Renal cortex interstitium (tissue), 11 donors: ENCODE measurements around the gene HELB. TPM values are rescaled to one million over a fixed set of nuclear protein-coding genes. Genes with fewer than 3 reads are reported as not detected.

Experiments used
- DNase-seq, 11 donors: peaks; one replicate each; pipeline ENCODE4 v3.0.0-alpha.2; 2013; ENCODE audit warnings: low read depth in 9 of 11, low spot score in 4 of 11; ENCODE audit errors: extremely low read depth in 1 of 11
- polyA plus RNA-seq, 3 donors: library from polyadenylated mRNA; unstranded; fragments of 120-200 nt; gene quantifications; one replicate each; pipeline ENCODE4 v1.2.1, GENCODE V29; 2013; ENCODE audit not compliant: insufficient read length in 3 of 3

The HELB gene
- polyA plus RNA-seq, 3 donors = 3.1 to 5.6 (median 3.4) TPM

DNA sequence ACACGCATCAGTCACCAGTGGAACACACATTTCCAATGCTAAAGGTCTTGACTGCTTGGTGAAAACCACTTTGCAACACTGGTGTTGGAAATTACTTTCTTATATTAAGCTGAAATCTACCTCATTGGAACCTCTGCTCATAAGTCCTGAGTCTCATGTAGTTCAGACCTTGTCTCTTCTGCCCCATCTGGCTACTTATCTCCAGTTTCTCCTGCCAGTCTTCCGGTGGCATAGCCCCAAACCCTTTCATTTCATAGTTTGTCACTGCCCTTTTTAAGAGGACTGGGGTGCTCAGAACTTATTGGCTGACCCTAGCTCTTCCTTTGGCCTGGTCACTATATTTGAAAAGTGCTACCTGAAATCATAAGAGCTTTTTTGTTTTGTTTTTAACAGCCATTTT lies 43.7 kb downstream of the HELB start:
- no peak for DNase-seq

DNA sequence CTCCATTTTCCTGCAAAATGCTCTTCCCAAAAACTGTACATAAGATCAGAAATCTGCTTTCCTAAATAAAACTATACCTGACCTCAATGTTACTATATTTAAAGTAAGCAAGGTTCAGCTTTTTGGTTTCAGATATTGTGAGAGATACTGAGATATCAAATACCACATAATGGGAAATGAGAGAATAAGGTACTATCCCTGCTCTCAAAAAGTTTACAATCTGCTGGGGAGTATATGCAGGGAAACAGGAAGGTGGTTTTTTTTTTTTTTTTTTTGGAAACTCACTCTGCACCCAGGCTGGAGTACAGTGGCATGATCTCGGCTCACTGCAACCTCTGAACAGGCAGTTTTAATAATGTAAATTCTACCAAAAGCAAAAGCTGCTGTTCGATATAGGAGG lies 49.0 kb downstream of the HELB start:
- no peak for DNase-seq

DNA sequence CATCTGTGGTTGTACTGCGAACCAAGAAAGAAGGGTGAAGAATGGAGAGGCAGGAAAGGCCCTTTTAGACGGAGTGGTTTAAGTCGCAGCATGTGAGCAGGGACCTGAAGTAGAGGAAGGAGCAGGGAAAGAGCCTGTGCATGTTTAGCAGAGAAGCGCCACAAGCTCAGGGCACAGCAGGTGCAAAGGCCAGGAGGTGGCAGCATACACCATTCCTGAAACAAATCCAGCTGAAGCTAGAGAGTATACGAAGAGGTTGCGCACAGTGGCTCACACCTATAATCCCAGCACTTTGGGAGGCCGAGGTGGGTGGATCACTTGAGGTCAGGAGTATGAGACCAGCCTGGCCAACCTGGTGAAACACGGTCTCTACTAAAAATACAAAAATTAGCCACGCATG lies 49.9 kb downstream of the HELB start:
- peak in 3 of 11 donors; percentile 1 to 11 (median 2) for DNase-seq

DNA sequence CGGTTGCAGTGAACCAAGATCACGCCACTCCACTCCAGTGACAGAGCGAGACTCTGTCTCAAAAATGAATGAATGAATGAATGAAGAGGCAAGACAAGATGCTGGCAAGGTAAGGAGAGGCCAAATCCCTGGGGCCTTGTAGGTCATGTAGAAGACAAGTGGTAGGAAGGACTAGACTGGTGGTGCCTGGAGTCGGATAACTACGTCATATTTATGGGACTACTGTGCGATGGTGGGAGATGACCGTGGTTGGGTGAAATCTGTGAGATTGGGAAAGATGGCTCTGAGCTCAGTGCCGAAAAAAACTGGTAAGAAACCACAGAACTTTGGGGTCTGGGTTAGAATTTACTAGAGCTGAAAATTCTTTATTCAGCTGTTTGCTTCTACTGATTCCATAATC lies 50.6 kb downstream of the HELB start:
- no peak for DNase-seq

DNA sequence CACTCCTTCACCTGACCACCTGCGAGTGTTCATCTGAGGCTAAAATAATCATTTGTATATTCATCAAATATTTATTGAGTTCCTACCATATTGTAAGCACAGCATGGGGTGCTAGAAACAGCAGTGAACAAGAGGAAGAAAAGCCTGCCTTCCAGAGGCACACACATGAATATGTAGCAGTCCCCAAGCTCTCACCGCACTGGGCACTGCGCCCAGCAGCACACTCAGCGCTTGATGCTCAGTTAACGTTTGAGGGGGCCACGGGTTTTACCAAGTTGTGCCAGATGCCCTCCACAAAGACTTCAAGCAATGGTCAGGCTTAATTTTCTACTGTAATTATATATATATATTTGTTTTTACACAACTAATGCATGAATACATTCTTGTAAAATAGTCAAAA lies 52.0 kb downstream of the HELB start:
- DNase-seq = no peak

DNA sequence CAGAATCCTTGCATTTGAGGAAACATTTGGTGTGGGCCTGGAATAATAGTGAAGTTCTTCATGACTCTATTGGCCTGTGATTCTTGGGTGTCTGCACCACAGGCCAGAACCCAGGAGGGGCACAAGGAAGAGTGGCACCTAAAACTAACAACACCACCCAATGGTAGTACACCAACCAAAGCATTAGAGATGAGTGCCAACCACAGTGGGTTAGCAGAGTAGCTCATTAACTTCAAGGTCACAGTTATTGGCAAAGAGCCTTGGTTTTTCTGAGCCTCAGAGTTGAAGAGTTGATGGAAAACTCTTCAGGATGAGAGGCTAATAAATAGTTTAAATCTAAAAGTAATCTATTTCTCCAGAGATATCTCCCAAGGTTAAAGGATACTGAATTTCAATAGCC lies 57.0 kb downstream of the HELB start:
- DNase-seq = no peak

DNA sequence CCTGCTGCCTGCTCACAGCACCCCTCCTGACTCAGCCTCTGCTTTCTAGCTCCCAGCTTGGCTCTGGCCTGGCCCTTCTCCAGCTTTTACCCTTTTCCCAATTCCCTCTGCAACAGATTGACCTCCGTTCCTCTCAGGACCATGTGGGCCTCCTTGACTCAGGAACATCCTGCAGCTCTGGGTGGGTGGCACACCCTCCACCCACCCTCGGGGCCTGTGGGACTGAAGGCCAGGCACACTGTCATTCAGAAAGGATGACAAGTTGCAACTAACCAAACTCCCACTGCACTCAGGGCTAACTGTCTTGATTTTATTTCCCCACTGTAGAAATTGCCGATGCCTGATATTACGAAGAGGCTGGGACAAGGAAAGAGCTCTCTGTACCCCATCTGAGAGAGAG lies 59.4 kb downstream of the HELB start:
- DNase-seq = no peak

DNA sequence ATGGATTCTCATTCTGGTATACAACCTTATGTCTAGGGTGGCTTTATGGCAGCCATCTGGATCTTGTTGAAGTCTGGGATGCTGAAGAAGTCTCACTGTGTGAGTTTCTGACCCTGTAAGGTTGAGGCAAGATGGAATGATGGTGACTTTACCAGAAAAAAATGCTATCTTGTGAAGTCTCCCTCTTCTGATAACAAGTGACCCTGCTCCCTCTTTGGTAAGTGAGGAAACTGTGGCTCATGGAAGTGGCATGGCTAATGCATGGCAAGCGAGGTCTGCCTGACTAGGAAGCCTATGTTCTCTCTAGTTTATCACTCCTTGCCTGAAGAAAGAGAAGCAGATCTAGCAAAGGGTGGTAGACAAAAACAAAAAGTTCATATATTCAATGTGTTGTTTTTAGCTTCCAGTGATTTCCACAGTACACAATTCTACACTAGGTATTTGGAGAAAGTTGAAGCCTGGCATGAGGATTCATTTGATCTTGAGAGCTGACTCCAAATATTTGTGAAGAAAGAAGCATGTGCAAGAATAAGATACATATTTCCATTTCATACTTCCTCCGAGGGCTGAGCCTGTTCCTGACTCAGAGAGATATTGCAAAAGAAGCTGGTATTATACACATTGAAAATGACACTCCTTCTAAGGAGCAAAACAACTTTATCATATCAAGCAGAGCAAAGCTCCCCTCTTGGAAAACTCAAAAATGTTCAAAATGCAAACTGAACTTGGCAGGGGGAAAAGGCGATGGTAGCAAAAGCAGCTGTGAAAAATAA lies 63.6 kb downstream of the HELB start:
- no peak for DNase-seq

DNA sequence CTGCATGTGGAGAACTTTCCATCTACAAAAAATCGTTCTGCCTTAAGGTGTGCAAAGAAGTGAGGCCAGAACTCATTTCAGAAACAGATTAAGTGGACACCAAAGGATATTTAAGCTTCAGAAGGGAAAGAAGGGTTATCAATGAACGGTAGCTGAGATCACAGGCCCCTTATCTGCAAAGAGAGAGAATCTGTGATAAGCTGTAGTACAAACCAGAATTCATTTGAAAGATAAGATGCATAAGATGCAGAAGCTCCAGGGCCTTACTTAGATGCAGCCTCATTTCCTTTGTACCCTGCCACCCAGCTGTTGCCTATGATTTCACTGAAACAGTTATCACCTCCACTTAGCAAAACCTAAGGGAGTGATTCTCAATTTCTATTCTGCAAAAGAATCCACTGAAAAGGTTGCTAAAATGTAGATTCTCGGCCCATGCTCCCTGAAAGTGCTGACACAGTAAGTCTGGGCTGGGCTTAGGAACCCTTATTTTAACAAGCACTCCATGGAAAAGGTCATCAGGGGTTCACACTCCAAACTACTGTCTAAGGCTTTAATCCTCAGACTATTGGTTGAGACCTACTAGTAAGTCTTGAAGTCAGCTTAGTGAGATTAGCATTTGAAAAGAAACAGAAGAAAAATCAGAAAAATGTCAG lies 64.8 kb downstream of the HELB start:
- no peak for DNase-seq

DNA sequence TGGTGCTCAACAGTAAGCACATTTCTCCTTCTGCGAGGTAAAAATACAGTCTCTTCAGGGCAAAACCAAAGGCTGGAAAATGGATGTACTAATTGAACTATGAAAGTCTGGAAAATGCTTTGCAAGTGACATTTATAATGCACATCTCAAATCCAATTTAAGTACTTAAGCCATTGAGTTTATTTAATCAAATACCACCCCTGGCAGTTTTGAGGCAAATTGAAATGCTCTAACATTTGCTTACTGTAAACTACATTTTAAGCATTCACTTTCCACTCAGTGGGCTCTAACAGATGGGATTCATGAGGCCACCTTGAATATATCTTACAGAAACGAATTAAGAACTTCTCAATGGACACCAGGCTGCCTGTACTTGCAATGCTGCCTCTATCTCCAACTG lies 69.7 kb downstream of the HELB start:
- DNase-seq = no peak

DNA sequence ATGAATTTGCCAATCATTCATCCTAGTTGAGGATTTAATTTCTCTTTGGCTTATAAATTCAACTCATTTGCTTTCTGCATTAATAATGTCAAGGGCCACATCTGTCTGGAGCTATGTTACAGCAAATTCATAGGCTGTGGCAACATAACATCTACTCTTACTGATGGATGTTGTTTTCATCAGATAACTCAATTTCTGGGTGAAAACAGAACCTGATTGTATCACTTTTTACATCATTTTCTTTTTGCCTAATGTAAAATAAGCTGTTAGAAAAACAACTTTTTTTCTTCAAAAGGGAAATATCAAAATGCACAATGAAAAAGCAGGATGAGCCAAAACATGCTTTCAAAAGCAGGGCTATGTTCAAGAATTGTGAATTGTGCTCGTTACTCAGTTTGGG lies 73.3 kb downstream of the HELB start:
- no peak for DNase-seq

DNA sequence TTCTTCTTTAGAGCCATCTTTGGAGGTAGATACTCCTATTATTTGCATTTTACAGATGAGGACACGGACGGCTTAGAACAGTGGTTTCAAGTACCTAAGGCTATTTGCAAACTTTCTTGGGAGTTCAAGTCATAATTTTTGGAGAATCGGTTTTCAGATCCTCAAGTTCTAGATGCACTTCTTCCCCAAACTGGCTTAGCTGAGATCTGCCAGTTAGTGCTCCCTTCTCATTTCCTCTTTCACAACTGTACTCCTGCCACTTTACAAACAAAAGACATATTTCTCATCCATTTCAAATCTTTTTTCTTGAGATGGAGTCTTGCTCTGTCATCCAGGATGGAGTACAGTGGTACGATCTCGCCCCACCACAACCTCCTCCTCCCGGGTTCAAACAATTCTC lies 77.3 kb downstream of the HELB start:
- no peak for DNase-seq

DNA sequence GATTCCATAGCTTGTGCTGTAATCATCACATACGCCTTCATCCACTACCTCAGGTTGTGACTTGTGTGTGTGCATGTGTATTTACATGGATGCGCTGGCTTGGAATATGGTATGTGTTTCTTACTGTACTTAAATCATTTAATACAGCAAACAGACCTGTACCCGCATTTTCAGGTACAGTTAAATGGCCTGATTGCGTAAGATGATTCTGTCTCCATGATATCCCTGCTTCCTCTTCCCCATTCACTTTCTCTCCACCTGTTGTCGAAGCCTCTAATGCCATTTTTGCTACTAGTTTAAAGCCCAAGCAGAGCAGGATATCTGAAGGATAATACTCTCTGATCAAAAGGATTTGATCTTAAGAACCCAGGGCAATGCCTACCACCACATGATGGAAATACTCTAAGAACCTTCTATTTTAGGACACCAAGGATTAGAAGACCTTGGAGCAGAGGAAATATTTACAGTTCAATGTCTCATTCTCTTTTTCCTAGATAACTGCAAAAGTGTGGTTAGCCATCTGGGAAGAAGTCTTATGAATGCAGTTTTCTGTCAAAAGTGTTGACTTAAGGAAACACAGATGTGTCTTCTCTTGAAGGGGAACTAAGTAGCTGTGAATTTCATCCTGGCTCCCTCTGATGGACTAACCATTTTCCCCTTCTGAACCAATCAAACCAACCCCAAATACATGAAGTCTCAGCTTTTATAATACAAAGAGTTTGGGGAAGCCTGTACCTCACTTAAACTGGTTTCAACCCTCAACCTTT lies 78.7 kb downstream of the HELB start:
- no peak for DNase-seq

DNA sequence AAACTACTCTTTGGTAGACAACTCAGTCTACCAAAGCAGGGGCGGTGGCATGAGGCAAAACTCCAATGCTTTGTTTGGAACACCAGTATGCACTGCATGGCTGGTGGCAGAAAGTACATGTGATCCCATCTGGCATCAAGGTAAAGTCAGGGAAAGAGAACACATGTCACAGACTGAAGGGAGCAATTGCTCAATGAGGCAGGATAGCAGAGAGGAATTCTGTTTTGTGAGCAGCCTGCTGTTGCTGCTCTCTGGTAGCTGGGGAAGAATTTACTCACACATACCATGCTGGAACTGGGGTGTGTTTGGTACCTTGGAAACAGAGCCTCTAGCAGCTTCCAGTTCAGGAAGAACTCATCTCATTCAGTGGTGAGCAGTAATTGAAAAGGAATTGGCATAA lies 84.8 kb downstream of the HELB start:
- no peak for DNase-seq

Other genes with a start within 250 kb of the HELB start
- 10 to 100 TPM; 24.4 to 42.8 (median 31.4) TPM for gene LLPH, start 171.7 kb upstream of the HELB start, polyA plus RNA-seq
- gene TMBIM4, start 132.5 kb upstream of the HELB start, polyA plus RNA-seq = 100 to 1,000 TPM; 112 to 165 (median 149) TPM
- gene IRAK3, start 113.3 kb upstream of the HELB start, polyA plus RNA-seq = 1 to 10 TPM; 3.2 to 4.7 (median 3.6) TPM